Suprapubic skin (tissue), 4 donors: ENCODE results near the gene KRT13. TPM values are rescaled to one million over a fixed set of nuclear protein-coding genes. Genes with fewer than 3 reads are reported as not detected.

Experiments used
- DNase-seq, 2 donors: peaks; one replicate each; pipeline ENCODE4 v3.0.0-alpha.2; 2019; ENCODE audit warnings: low spot score in 2 of 2
- H3K27ac ChIP-seq: fragments of 200-600 bp; sonication (generic); one replicate; pipeline ENCODE4 v1.5.1; 2019
- H3K27me3 ChIP-seq: fragments of 200-600 bp; sonication (generic); one replicate; pipeline ENCODE4 v1.5.1; 2019
- H3K36me3 ChIP-seq: fragments of 200-600 bp; sonication (generic); one replicate; pipeline ENCODE4 v1.5.1; 2019
- H3K4me1 ChIP-seq: fragments of 200-600 bp; sonication (generic); one replicate; pipeline ENCODE4 v1.5.1; 2019
- H3K4me3 ChIP-seq: fragments of 200-600 bp; sonication (generic); one replicate; pipeline ENCODE4 v1.5.1; 2019; ENCODE audit warnings: mild to moderate bottlenecking
- H3K9me3 ChIP-seq: fragments of 200-600 bp; sonication (generic); one replicate; pipeline ENCODE4 v1.5.1; 2019
- EP300 ChIP-seq: sonication (generic); formaldehyde crosslinking; IDR thresholded peaks from one replicate; pipeline ENCODE4 v1.6.1; 2017; ENCODE audit warnings: antibody characterized with exemption
- POLR2A ChIP-seq, 2 donors: fragments of 450-650 bp; IDR thresholded peaks; one replicate each; pipeline ENCODE4 v1.6.1; 2017; ENCODE audit warnings: antibody characterized with exemption in 2 of 2, mild to moderate bottlenecking in 2 of 2, moderate library complexity in 2 of 2
- POLR2AphosphoS5 ChIP-seq, 3 donors: sonication (generic); formaldehyde crosslinking; IDR thresholded peaks; one replicate each; pipeline ENCODE4 v1.6.1; 2017; ENCODE audit warnings: antibody characterized with exemption in 3 of 3
- WGBS: methylation state at CpG from one replicate; pipeline ENCODE4 v1.1.5; 2018; 5-methylcytosine and 5-hydroxymethylcytosine counted together
- total RNA-seq, 4 donors: library from RNA; depleted of rRNA; stranded (reverse); fragments of >200 nt; gene quantifications; one replicate each; pipeline ENCODE4 v1.1.0, GENCODE V29; 2016
- TF ChIP-seq, protein P1 (sequence below), 2 donors: fragments of 200-600 bp in 1 of 2; fragments of 450-650 bp in 1 of 2; sonication (generic) in 1 of 2; IDR thresholded peaks; one replicate each; pipeline ENCODE4 v1.5.1; 2016 to 2019; ENCODE audit warnings: antibody characterized with exemption in 2 of 2, mild to moderate bottlenecking in 1 of 2, moderate library complexity in 1 of 2

KRT13 gene
- total RNA-seq, 4 donors from 2014 or later: 0.51 TPM; not detected in 3

DNA sequence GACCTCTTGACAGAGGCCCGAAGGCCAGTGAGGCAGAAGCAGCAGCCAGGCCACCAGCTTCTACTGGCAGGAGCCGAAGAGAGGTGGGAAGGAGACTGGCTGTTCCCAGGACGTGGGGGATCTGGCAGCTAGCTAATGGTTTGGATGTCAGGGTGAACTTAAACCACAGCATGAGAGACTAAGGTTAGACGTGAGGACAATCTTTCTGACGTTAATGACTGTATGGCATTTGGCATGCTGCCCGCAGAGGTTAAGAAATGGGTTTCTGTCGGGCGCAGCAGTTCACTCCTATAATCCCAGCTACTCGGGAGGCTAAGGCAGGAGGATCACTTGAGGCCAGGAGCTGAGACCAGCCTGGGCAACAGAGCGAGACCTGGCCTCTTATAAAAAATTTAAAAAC is 6.3 kb upstream of the KRT13 start:
- Histone ChIP-seq H3K4me1 (peaks cover 14% of the 10 kb centered on the region), H3K27me3 (peaks cover 8% of the 10 kb centered on the region), H3K9me3 (no peaks in the 10 kb centered on the region), H3K36me3 (no peaks in the 10 kb centered on the region), H3K4me3 (no peak overlapping the region), H3K27ac (no peak overlapping the region)
- TF ChIP-seq POLR2AphosphoS5 (IDR thresholded peaks at IDR 0.05) (no peak), EP300 (no peak), POLR2A (IDR thresholded peaks at IDR 0.05) (no peak)
- TF ChIP-seq, protein P1, sequence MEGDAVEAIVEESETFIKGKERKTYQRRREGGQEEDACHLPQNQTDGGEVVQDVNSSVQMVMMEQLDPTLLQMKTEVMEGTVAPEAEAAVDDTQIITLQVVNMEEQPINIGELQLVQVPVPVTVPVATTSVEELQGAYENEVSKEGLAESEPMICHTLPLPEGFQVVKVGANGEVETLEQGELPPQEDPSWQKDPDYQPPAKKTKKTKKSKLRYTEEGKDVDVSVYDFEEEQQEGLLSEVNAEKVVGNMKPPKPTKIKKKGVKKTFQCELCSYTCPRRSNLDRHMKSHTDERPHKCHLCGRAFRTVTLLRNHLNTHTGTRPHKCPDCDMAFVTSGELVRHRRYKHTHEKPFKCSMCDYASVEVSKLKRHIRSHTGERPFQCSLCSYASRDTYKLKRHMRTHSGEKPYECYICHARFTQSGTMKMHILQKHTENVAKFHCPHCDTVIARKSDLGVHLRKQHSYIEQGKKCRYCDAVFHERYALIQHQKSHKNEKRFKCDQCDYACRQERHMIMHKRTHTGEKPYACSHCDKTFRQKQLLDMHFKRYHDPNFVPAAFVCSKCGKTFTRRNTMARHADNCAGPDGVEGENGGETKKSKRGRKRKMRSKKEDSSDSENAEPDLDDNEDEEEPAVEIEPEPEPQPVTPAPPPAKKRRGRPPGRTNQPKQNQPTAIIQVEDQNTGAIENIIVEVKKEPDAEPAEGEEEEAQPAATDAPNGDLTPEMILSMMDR (IDR thresholded peaks at IDR 0.05): no peak
- WGBS: 57% methylated on average over 10 of the region's 10 CpGs
- no peak for DNase-seq

DNA sequence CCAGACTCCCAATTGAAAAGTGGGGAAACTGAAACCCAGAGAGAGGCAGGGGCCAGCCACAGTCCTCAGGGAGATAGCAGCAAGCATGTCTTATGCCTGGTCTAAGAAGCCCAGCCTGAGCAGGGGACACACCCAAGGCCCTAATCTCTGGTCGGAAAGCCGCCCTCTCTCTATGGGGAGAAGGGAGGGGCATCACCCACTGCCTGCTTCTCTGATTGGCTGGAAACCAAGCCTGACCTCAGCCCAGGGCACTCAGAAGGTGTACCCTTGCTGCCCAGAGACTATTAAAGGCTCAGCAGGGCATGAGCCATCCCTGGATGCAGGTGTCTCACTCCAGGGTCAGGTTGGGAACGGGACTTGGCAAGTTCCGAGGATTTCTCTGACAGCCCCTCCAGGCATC is 5.7 kb upstream of the KRT13 start:
- Histone ChIP-seq H3K27ac (no peak overlapping the region), H3K4me1 (peaks cover 9% of the 10 kb centered on the region), H3K27me3 (peaks cover 5% of the 10 kb centered on the region), H3K4me3 (no peak overlapping the region), H3K9me3 (no peaks in the 10 kb centered on the region), H3K36me3 (no peaks in the 10 kb centered on the region)
- TF ChIP-seq POLR2AphosphoS5 (IDR thresholded peaks at IDR 0.05) (no peak), POLR2A (IDR thresholded peaks at IDR 0.05) (no peak), EP300 (no peak)
- TF ChIP-seq, protein P1 (IDR thresholded peaks at IDR 0.05): no peak
- no CpG with 5 or more reads among the region's 4 CpGs for WGBS
- no peak for DNase-seq

DNA sequence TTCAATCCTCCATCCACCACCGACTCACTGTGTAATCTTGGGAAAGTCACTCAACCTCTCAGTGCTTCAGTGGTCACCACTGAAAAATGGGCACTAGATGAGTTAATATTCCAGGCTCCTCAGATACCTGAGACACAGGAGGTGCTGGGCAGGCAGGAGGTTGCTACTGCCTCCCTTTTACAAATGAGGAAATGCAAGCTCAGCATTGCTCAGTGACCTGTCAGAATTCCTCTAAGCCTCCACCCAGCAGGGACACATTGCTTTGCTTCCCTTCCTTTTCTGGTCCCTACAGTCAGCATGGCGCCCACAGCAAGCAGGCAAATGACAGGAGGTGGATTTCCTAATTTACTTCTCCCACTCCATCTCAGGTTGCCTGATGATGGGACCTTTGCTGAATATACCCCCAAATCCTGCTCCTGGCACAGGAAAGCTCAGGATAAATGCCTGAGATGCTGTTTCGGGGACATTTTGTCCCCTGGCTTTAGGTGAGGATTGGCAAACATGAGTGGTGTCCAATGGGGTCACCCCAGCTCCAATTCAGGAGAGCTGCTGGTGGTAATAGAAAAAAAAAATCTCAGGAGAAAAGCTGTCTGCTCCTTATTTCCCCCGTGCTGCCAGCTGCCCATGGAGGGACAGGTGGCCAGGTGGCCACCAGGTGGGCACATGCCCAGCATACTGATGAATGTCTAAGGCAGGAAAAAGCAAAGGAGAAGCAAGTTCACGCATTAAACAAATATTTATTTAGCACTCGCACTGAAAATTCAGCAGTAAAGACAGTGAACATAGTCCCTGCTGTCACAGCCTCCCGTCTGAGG is 5.0 kb upstream of the KRT13 start:
- H3K4me3 ChIP-seq: no peak overlapping the region
- H3K36me3 ChIP-seq: no peaks in the 10 kb centered on the region
- peaks cover 6% of the 10 kb centered on the region for H3K4me1 ChIP-seq
- WGBS: 77% methylated on average over 7 of the region's 7 CpGs
- no peak for TF ChIP-seq POLR2AphosphoS5 (IDR thresholded peaks at IDR 0.05)
- TF ChIP-seq, protein P1 (IDR thresholded peaks at IDR 0.05): no peak
- no peak for TF ChIP-seq EP300
- no peak for TF ChIP-seq POLR2A (IDR thresholded peaks at IDR 0.05)
- no peak overlapping the region for H3K27ac ChIP-seq
- no peak for DNase-seq
- H3K9me3 ChIP-seq: no peaks in the 10 kb centered on the region
- peaks cover 5% of the 10 kb centered on the region for H3K27me3 ChIP-seq

DNA sequence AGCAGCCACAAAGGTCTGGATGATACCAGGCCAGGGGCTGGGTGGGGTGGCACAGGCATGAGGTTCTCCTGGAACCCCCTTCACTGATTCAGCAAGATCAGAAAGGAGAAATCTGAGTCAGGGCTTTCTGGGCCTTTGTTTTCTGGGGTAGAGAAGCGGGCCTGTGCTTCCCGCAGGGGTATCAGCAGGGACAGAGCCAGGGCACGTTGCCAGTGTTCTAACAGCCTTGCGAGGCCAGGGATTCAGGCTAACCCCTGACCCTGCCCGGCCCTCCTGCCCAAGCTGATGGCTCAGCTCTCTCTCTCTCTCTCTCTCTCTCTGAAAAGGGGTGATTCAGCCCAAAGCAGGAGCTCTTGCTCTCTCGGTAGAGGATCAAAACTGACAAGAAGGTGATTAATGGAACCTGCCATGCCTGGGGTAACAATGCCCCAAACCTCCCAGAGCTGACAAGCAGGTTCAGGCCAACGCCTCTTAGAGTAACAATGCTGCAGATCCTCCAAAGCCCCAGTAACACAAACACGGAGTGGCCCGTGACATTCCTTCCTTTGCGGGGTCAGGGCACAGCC is 2.0 kb upstream of the KRT13 start:
- TF ChIP-seq EP300 (no peak), POLR2A (IDR thresholded peaks at IDR 0.05) (no peak), POLR2AphosphoS5 (IDR thresholded peaks at IDR 0.05) (no peak)
- TF ChIP-seq, protein P1 (IDR thresholded peaks at IDR 0.05): no peak
- no peaks in the 10 kb centered on the region for H3K9me3 ChIP-seq
- DNase-seq: no peak
- no peaks in the 10 kb centered on the region for H3K4me1 ChIP-seq
- H3K27ac ChIP-seq: no peak overlapping the region
- H3K36me3 ChIP-seq: no peaks in the 10 kb centered on the region
- no peak overlapping the region for H3K4me3 ChIP-seq
- WGBS: 49% methylated on average over 5 of the region's 10 CpGs
- H3K27me3 ChIP-seq: no peaks in the 10 kb centered on the region
